ENCODE results near the gene METTL25. TPM values are rescaled to one million over a fixed set of nuclear protein-coding genes. Genes with fewer than 3 reads are reported as not detected.

The METTL25 gene
- total RNA-seq, 4 donors from 2014 or later = 13.7 to 32.3 (median 24.7) TPM

DNA sequence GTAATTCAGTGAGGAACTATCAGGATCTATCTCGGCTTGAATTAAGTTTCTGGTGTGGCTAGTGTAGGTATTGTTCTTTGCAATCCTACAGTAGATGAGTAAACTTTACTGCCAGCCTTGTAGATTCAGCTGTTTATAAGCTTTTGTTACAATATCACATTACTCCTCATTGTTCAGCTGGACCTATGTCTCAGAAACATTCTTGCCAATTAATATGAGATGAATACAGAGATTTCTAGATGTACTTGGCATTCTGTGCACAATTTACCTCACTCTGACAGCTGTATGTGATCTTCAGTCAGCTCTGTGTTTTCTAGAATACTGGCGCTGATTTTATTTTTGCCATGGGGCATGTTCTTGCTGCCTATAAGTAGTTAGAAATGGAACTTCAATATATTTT is 55.7 kb downstream of the METTL25 start:
- Histone ChIP-seq H3K27ac (no peak overlapping the region), H3K36me3 (peaks cover 0 to 5% of the 10 kb centered on the region in 2 donors), H3K9me3 (no peaks in the 10 kb centered on the region), H3K4me3 (no peak overlapping the region), H3K27me3 (no peaks in the 10 kb centered on the region), H3K4me1 (no peaks in the 10 kb centered on the region)
- TF ChIP-seq POLR2AphosphoS5 (IDR thresholded peaks at IDR 0.05) (no peak), CTCF (IDR thresholded peaks at IDR 0.05) (no peak), POLR2A (IDR thresholded peaks at IDR 0.05) (no peak), EP300 (IDR thresholded peaks at IDR 0.05) (no peak)
- no peak for ATAC-seq
- 90 to 100% methylated on average over 2 of the region's 2 CpGs for WGBS, 2 donors (ENCODE audit: low coverage in 1 of 2)

- WGBS, 2 donors (ENCODE audit: low coverage in 1 of 2) = 80 to 82% methylated on average over 1 of the region's 1 CpG
- TF ChIP-seq EP300 (IDR thresholded peaks at IDR 0.05) (no peak), CTCF (IDR thresholded peaks at IDR 0.05) (no peak), POLR2AphosphoS5 (IDR thresholded peaks at IDR 0.05) (no peak), POLR2A (IDR thresholded peaks at IDR 0.05) (no peak)
- Histone ChIP-seq H3K4me1 (no peaks in the 10 kb centered on the region), H3K36me3 (no peaks in the 10 kb centered on the region), H3K4me3 (no peak overlapping the region), H3K9me3 (no peaks in the 10 kb centered on the region), H3K27ac (no peak overlapping the region), H3K27me3 (no peaks in the 10 kb centered on the region)
- no peak for ATAC-seq
These were observed 56.6 kb downstream of the METTL25 start for GRCh38 chr12:82414926-82415325.

DNA sequence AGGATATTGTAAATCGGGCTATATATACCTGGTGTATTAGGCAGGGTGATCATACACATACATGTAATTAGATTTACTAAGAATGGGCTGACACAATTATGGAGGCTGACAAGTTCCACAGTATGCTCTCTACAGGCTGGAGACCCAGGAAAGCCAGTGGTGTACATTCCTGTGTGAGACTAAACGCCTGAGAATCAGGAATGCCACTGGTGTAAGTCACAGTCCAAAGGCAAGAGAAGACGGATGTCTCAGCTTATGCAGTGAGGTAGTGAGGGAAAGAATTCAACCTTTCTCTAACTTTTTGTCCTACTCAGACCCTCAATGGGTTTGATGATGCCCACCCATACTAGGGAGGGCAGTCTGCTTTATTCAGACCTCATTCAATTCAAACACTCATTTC is 57.1 kb downstream of the METTL25 start:
- Histone ChIP-seq H3K9me3 (no peaks in the 10 kb centered on the region), H3K4me3 (no peak overlapping the region), H3K4me1 (no peaks in the 10 kb centered on the region), H3K36me3 (no peaks in the 10 kb centered on the region), H3K27me3 (no peaks in the 10 kb centered on the region), H3K27ac (no peak overlapping the region)
- ATAC-seq = no peak
- WGBS, 2 donors (ENCODE audit: low coverage in 1 of 2) = 81 to 82% methylated on average over 3 of the region's 3 CpGs
- TF ChIP-seq EP300 (IDR thresholded peaks at IDR 0.05) (no peak), POLR2AphosphoS5 (IDR thresholded peaks at IDR 0.05) (no peak), POLR2A (IDR thresholded peaks at IDR 0.05) (no peak), CTCF (IDR thresholded peaks at IDR 0.05) (no peak)

DNA sequence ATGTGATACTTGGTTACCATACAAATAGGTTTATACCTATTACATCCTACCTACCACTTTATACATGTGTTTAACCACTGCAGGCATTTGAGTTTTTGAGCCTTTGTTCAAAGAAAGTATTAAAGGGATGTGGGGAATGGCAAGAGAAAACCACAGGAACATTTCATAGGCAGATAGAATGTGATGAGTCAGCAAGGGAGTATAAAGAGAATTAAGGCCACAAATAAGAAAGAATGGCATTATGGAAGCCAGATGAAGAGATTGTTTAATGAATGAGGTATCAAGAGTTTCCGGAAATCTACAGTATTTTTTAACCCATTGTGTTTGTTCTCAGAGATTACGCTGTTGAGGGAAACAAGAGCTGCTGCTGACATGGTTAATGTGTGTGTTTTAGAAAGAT is 66.9 kb downstream of the METTL25 start:
- H3K27me3 ChIP-seq = no peaks in the 10 kb centered on the region
- H3K4me1 ChIP-seq = no peaks in the 10 kb centered on the region
- no peak overlapping the region for H3K4me3 ChIP-seq
- no peaks in the 10 kb centered on the region for H3K36me3 ChIP-seq
- 75 to 90% methylated on average over 2 of the region's 2 CpGs for WGBS, 2 donors (ENCODE audit: low coverage in 1 of 2)
- no peaks in the 10 kb centered on the region for H3K9me3 ChIP-seq
- TF ChIP-seq EP300 (IDR thresholded peaks at IDR 0.05) (no peak), POLR2AphosphoS5 (IDR thresholded peaks at IDR 0.05) (no peak), CTCF (IDR thresholded peaks at IDR 0.05) (no peak), POLR2A (IDR thresholded peaks at IDR 0.05) (no peak)
- ATAC-seq = no peak
- H3K27ac ChIP-seq = no peak overlapping the region

- no peaks in the 10 kb centered on the region for H3K36me3 ChIP-seq
- H3K27me3 ChIP-seq = no peaks in the 10 kb centered on the region
- WGBS, 2 donors (ENCODE audit: low coverage in 1 of 2) = 47 to 60% methylated on average over 4 of the region's 4 CpGs
- no peak for TF ChIP-seq EP300 (IDR thresholded peaks at IDR 0.05)
- no peak for TF ChIP-seq POLR2AphosphoS5 (IDR thresholded peaks at IDR 0.05)
- TF ChIP-seq POLR2A (IDR thresholded peaks at IDR 0.05) = no peak
- no peak for TF ChIP-seq CTCF (IDR thresholded peaks at IDR 0.05)
- no peaks in the 10 kb centered on the region for H3K9me3 ChIP-seq
- no peak overlapping the region for H3K4me3 ChIP-seq
- no peak overlapping the region for H3K27ac ChIP-seq
- no peaks in the 10 kb centered on the region for H3K4me1 ChIP-seq
- no peak for ATAC-seq
These were observed 67.8 kb downstream of the METTL25 start for GRCh38 chr12:82426081-82426480.
